Measurements from ENCODE around the gene LIPT2.

GRCh38 chr11:74446532-74446938 is 47.0 kb downstream of the LIPT2 start:
- TF ChIP-seq POLR2AphosphoS5 (IDR thresholded peaks at IDR 0.05) (no peak), CTCF (IDR thresholded peaks at IDR 0.05; ENCODE audit: poor library complexity, severe bottlenecking) (no peak), EZH2 (IDR thresholded peaks at IDR 0.05; ENCODE audit: borderline replicate concordance, insufficient read depth, low read length, poor library complexity, severe bottlenecking) (no peak), REST (IDR thresholded peaks at IDR 0.05; ENCODE audit: borderline replicate concordance) (no peak), RAD21 (conservative IDR thresholded peaks at IDR 0.05) (no peak), EP300 (conservative IDR thresholded peaks at IDR 0.05; ENCODE audit: poor library complexity, severe bottlenecking) (no peak), TAF1 (IDR thresholded peaks at IDR 0.05; ENCODE audit: low read depth) (no peak)

All from neural cell (in vitro differentiated cells).